Nephron progenitor cell (in vitro differentiated cells): ENCODE results near the gene SP110.
A peak's percentile ranks its signal among the peaks of the same experiment; 100 is the strongest.

Experiments
- DNase-seq: peaks from one replicate; pipeline ENCODE4 v3.0.0; 2021
- H3K27ac Mint-ChIP-seq: 2 replicates; pipeline ENCODE4 v1.8.0; 2021; ENCODE audit warnings: mild to moderate bottlenecking, moderate library complexity, mixed read lengths
- H3K27me3 Mint-ChIP-seq: 2 replicates; pipeline ENCODE4 v1.8.0; 2021; ENCODE audit warnings: mild to moderate bottlenecking, low read depth, mixed read lengths; ENCODE audit not compliant: poor library complexity
- H3K36me3 Mint-ChIP-seq: 2 replicates; pipeline ENCODE4 v1.8.0; 2021; ENCODE audit warnings: low read depth, mixed read lengths
- H3K4me1 Mint-ChIP-seq: 2 replicates; pipeline ENCODE4 v1.8.0; 2021; ENCODE audit warnings: mixed read lengths
- H3K4me3 Mint-ChIP-seq: 2 replicates; pipeline ENCODE4 v1.8.0; 2021; ENCODE audit warnings: mild to moderate bottlenecking, moderate library complexity, mixed read lengths
- H3K9me3 Mint-ChIP-seq: 2 replicates; pipeline ENCODE4 v1.8.0; 2021; ENCODE audit warnings: mild to moderate bottlenecking, moderate library complexity, mixed read lengths
- CTCF ChIP-seq: fragments of 200-600 bp; sonication (generic); IDR thresholded peaks from 2 replicates; pipeline ENCODE4 v1.5.0; 2021; ENCODE audit warnings: antibody characterized with exemption

The SP110 gene

GRCh38 chr2:230162981-230163380 lies 56.8 kb downstream of the SP110 start:
- Mint-ChIP-seq H3K27me3 (peaks cover 4% of the 10 kb centered on the region), H3K4me1 (no peaks in the 10 kb centered on the region), H3K4me3 (no peak overlapping the region), H3K36me3 (no peaks in the 10 kb centered on the region), H3K9me3 (peaks cover 4% of the 10 kb centered on the region), H3K27ac (no peak overlapping the region)
- no peak for TF ChIP-seq CTCF
- DNase-seq = no peak

GRCh38 chr2:230161184-230161583 lies 58.6 kb downstream of the SP110 start:
- Mint-ChIP-seq H3K9me3 (peaks cover 8% of the 10 kb centered on the region), H3K27me3 (peaks cover 4% of the 10 kb centered on the region), H3K36me3 (peaks cover 5% of the 10 kb centered on the region), H3K4me1 (peaks cover 12% of the 10 kb centered on the region), H3K4me3 (no peak overlapping the region), H3K27ac (no peak overlapping the region)
- TF ChIP-seq CTCF = no peak
- DNase-seq = no peak

GRCh38 chr2:230160112-230160660 lies 59.6 kb downstream of the SP110 start:
- peak; percentile 47 for DNase-seq
- TF ChIP-seq CTCF = peak; percentile 70
- H3K9me3 Mint-ChIP-seq = peaks cover 8% of the 10 kb centered on the region

GRCh38 chr2:230158468-230158867 lies 61.3 kb downstream of the SP110 start:
- H3K36me3 Mint-ChIP-seq = peaks cover 5% of the 10 kb centered on the region
- no peak overlapping the region for H3K27ac Mint-ChIP-seq
- H3K4me1 Mint-ChIP-seq = peaks cover 20% of the 10 kb centered on the region
- H3K9me3 Mint-ChIP-seq = peaks cover 10% of the 10 kb centered on the region
- H3K27me3 Mint-ChIP-seq = no peaks in the 10 kb centered on the region
- no peak for TF ChIP-seq CTCF
- no peak for DNase-seq
- H3K4me3 Mint-ChIP-seq = no peak overlapping the region

More at GRCh38 chr2:230160112-230160660, 59.6 kb downstream of the SP110 start:
- H3K4me3 Mint-ChIP-seq = no peak overlapping the region
- no peak overlapping the region for H3K27ac Mint-ChIP-seq
- peaks cover 5% of the 10 kb centered on the region for H3K36me3 Mint-ChIP-seq
- peaks cover 4% of the 10 kb centered on the region for H3K27me3 Mint-ChIP-seq
- peaks cover 16% of the 10 kb centered on the region for H3K4me1 Mint-ChIP-seq

- peaks cover 23% of the 10 kb centered on the region for H3K9me3 Mint-ChIP-seq
- TF ChIP-seq CTCF = no peak
- H3K27me3 Mint-ChIP-seq = peaks cover 7% of the 10 kb centered on the region
- peaks cover 9% of the 10 kb centered on the region for H3K36me3 Mint-ChIP-seq
- H3K4me3 Mint-ChIP-seq = no peak overlapping the region
- H3K4me1 Mint-ChIP-seq = peaks cover 25% of the 10 kb centered on the region
- H3K27ac Mint-ChIP-seq = peak overlapping the region; percentile 44
- no peak for DNase-seq
These were observed 62.7 kb downstream of the SP110 start for GRCh38 chr2:230156782-230157699.
